ENCODE measurements around the gene NAPA. TPM values are rescaled to one million over a fixed set of nuclear protein-coding genes. Genes with fewer than 3 reads are reported as not detected.

Gene NAPA
- total RNA-seq, 3 donors from 2014 or later, result 82.4 to 117 (median 96.0) TPM

DNA sequence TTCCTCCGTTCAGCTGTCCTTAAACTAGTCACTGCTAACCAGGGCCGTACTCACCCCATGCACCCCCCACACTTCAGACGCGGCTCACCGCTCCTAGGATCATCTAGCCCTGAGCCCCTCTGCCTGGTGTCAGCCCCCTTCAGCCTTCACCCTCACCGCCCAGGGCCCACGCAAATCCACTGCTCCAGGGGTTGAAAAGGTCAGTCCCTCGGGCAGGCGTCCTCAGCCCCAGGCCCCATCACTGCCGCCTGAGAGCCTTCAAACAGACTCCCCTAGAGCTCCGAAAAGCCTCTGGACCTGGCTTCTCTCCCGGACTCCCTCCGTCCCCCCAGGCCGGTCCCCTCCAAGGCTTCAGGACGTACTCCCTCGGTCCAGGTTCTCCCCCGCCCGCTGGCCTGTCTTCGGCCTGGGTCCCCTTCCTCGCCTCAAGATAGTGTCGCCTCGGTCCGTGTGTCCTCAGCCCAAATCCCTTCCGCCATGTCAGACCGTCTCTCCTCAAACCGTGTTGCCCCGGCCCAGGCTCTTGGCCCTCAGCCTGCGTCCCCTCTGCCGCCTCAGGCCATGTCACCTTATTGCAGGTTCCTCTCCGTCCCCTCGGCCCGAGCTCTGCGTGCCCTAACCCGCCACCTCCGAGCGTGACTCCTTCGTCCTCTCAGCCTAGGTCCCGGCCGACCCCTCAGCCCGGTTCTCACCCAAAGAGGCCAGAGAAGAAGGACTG lies 553 bp downstream of the NAPA start:
- peaks cover 21 to 38% of the 10 kb centered on the region in 2 donors for H3K4me1 ChIP-seq
- peak overlapping the region; percentile 86 to 100 (median 97) for H3K4me3 ChIP-seq
- no peaks in the 10 kb centered on the region for H3K9me3 ChIP-seq
- H3K27ac ChIP-seq, result peak overlapping the region; percentile 96 to 99
- H3K27me3 ChIP-seq, result no peaks in the 10 kb centered on the region
- TF ChIP-seq, protein P1, sequence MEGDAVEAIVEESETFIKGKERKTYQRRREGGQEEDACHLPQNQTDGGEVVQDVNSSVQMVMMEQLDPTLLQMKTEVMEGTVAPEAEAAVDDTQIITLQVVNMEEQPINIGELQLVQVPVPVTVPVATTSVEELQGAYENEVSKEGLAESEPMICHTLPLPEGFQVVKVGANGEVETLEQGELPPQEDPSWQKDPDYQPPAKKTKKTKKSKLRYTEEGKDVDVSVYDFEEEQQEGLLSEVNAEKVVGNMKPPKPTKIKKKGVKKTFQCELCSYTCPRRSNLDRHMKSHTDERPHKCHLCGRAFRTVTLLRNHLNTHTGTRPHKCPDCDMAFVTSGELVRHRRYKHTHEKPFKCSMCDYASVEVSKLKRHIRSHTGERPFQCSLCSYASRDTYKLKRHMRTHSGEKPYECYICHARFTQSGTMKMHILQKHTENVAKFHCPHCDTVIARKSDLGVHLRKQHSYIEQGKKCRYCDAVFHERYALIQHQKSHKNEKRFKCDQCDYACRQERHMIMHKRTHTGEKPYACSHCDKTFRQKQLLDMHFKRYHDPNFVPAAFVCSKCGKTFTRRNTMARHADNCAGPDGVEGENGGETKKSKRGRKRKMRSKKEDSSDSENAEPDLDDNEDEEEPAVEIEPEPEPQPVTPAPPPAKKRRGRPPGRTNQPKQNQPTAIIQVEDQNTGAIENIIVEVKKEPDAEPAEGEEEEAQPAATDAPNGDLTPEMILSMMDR (IDR thresholded peaks at IDR 0.05), result no peak
- TF ChIP-seq POLR2AphosphoS5 (IDR thresholded peaks at IDR 0.05) (no peak), POLR2A (IDR thresholded peaks at IDR 0.05) (no peak)
- H3K36me3 ChIP-seq, result no peaks in the 10 kb centered on the region
- intact Hi-C loops (cut with DNase I; ENCODE audit: low total_unique reads), result no loop called here
- DNase-seq (ENCODE audit: low spot score in 2 of 2), result no peak

DNA sequence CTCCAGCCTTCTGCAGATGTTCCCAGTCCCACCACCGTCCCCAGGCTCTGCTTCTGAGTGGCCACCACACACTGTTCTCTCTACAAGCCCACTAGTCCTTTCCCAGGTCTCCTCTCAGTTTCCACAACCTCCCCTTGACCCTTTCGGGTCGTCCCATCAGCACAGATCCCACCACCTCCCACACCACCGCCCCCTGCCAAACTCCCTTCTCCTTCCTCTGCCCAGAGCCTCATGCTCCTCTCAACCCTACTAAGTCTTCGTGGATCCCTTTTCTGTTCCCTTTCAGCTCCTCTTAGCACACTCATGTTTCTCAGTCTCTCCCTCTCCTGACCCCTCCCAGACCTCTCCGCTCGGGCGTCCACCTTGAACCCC lies 1.9 kb downstream of the NAPA start:
- DNase-seq (ENCODE audit: low spot score in 2 of 2), result no peak
- H3K4me3 ChIP-seq, result peak overlapping the region; percentile 86 to 100 (median 97)
- TF ChIP-seq POLR2A (IDR thresholded peaks at IDR 0.05) (no peak), POLR2AphosphoS5 (IDR thresholded peaks at IDR 0.05) (no peak)
- TF ChIP-seq, protein P1 (IDR thresholded peaks at IDR 0.05), result no peak
- H3K27ac ChIP-seq, result peak overlapping the region; percentile 94 to 99
- H3K27me3 ChIP-seq, result no peaks in the 10 kb centered on the region
- no peaks in the 10 kb centered on the region for H3K36me3 ChIP-seq
- intact Hi-C loops (cut with DNase I; ENCODE audit: low total_unique reads), result no loop called here
- H3K9me3 ChIP-seq, result no peaks in the 10 kb centered on the region
- H3K4me1 ChIP-seq, result peaks cover 26 to 52% of the 10 kb centered on the region in 2 donors

DNA sequence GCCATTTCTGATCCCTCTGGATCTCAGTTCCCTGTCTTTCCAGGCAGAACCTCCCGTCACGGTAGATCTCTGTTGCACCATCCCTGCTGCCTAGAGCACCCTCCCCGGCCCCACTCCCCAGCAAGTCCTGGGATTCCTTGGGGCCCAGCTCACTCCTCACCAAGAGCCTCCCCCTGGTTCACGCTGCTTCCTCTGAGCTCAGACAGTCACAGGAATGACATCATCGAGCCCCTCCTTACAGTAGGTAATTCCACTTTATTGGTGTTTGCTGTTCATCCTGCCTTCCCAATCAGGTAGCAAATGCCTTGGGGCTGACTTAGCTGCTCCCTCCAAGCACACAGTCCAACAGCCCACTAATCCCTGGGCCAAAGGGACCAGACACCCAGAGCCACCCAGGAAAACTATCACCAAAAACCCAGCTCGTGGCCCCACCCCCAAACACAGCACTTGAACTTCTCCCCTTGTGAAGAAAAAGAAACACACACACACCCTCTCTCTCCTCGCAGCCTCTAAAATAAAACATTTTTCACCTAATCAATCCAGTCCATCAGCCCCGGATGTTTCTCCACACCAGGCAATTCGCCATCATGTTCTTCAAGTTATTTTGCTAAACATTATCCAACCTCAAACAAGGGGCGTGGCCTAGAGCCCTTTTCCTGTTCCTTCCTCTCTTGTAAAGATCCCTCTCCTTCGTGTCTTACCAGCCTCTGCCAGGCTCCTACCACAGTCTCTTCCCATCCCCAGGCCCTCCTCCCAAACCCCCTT lies 2.5 kb downstream of the NAPA start:
- Histone ChIP-seq H3K27ac (peak overlapping the region; percentile 94 to 99), H3K9me3 (no peaks in the 10 kb centered on the region), H3K4me3 (peak overlapping the region; percentile 86 to 100 (median 97)), H3K27me3 (no peaks in the 10 kb centered on the region), H3K4me1 (peaks cover 31 to 57% of the 10 kb centered on the region in 2 donors), H3K36me3 (no peaks in the 10 kb centered on the region)
- peak in 1 of 3 donors; percentile 27 for TF ChIP-seq POLR2AphosphoS5 (IDR thresholded peaks at IDR 0.05)
- no peak for TF ChIP-seq POLR2A (IDR thresholded peaks at IDR 0.05)
- TF ChIP-seq, protein P1 (IDR thresholded peaks at IDR 0.05), result no peak
- peak in 1 of 2 donors; percentile 78 for DNase-seq (ENCODE audit: low spot score in 2 of 2)
- intact Hi-C loops (cut with DNase I; ENCODE audit: low total_unique reads), result no loop called here

DNA sequence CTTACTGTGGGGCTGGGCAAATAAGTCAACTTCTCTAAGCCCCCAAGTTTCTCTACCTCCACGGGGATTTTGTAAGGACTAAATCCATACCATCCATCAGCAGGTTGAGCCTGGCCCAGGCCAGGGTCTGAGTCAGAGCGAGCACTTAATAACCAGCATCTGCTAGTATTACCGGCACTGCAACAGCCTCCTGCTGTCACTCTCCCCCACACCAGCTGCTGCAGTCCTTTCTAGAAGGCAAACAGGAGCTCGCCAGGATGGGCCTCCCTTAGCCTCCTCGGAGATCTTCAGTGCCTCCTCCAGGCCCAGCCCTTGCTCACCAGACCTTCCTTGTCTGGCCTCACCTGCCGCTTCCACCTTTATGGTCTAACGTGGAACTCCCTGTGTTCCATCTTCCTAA lies 3.2 kb downstream of the NAPA start:
- intact Hi-C loops (cut with DNase I; ENCODE audit: low total_unique reads), result no loop called here
- Histone ChIP-seq H3K36me3 (no peaks in the 10 kb centered on the region), H3K4me1 (peaks cover 38 to 64% of the 10 kb centered on the region in 2 donors), H3K9me3 (no peaks in the 10 kb centered on the region), H3K4me3 (peak overlapping the region in 2 of 3 donors; percentile 86 to 97), H3K27me3 (no peaks in the 10 kb centered on the region), H3K27ac (peak overlapping the region; percentile 94 to 99)
- TF ChIP-seq, protein P1 (IDR thresholded peaks at IDR 0.05), result no peak
- TF ChIP-seq POLR2AphosphoS5 (IDR thresholded peaks at IDR 0.05), result no peak
- no peak for TF ChIP-seq POLR2A (IDR thresholded peaks at IDR 0.05)
- no peak for DNase-seq (ENCODE audit: low spot score in 2 of 2)

DNA sequence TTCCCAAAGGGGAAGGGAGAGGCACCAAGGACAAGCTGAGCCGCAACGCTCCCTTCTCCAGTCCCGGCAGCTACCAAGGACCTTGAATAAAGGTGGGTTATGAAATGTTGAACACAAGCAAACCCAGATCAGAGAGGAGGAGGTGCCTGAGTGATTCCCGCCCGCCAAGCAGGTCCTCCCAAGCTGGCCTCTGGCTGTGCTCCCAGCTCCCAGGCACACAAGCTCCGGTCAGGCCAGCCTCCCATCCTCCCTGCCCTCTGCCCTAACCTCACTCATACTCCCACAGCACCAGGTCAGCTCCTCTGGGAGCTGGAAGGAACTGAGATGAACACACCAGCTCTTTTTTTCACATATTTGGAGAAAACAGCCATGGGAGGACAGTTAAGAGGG lies 3.7 kb downstream of the NAPA start:
- Histone ChIP-seq H3K4me1 (peaks cover 38 to 67% of the 10 kb centered on the region in 2 donors), H3K27ac (peak overlapping the region; percentile 94 to 99), H3K27me3 (no peaks in the 10 kb centered on the region), H3K4me3 (peak overlapping the region in 2 of 3 donors; percentile 86 to 97), H3K9me3 (no peaks in the 10 kb centered on the region), H3K36me3 (no peaks in the 10 kb centered on the region)
- TF ChIP-seq, protein P1 (IDR thresholded peaks at IDR 0.05), result no peak
- TF ChIP-seq POLR2A (IDR thresholded peaks at IDR 0.05) (no peak), POLR2AphosphoS5 (IDR thresholded peaks at IDR 0.05) (no peak)
- no peak for DNase-seq (ENCODE audit: low spot score in 2 of 2)
- intact Hi-C loops (cut with DNase I; ENCODE audit: low total_unique reads), result no loop called here

All from breast epithelium (tissue), 4 donors.